HG03442 (cell line): ENCODE data around the gene CHST11.

Experiments
- ATAC-seq: cut with Tn5 transposase; IDR thresholded peaks from one replicate; pipeline ENCODE4 v1.9.1; 2021; ENCODE audit warnings: mild to moderate bottlenecking, moderate library complexity; ENCODE audit not compliant: unreplicated experiment

CHST11 gene

DNA sequence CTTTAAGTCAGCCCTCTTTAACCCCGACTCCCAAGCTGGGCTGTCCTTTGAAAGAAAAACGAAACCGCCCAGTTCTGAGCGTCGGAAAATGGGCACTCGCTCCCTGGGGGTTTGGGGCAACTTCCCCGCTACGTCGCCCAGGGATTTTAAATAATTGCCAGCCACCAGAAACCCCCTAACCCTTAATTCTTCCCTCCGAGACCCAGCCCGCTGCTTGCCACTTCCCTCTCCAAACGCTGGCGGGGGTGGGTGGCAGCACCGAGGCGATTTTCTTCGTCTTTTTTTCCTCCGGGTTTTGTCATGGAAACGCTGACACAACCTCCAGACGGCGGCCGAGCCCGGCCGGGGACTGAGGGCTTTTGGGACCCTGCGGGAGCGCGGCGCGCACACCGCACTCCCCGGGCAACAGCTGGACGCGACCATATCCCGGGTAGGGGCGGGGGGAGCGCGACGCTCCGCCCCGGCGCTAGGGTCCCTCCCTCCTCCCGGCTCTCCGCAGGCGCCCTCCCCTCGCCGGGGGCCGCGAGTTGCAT is at the start of gene CHST11:
TSS of gene CHST11 (plus strand) at position 532 of the 533 bp plus-strand sequence.
- peak; percentile 73 for ATAC-seq

DNA sequence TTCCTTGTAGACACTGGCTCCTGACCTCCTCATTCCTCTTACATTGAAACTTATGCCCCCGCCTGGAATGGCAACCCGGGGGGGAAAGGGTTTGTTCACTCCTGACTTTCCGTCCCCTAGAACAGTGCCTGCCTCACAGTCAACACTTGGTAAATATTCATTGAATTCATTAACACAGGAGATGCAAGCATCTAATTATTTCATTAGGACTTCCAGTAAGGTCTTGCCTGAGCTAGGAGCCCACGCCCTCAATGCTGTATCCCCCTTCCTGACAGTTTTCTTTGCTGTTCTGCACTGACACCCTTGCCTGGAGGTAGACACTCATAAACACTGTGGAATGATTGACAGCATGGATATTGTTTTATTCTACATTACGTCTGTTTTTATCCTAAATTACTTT is 49.3 kb upstream of the CHST11 start:
- no peak for ATAC-seq

DNA sequence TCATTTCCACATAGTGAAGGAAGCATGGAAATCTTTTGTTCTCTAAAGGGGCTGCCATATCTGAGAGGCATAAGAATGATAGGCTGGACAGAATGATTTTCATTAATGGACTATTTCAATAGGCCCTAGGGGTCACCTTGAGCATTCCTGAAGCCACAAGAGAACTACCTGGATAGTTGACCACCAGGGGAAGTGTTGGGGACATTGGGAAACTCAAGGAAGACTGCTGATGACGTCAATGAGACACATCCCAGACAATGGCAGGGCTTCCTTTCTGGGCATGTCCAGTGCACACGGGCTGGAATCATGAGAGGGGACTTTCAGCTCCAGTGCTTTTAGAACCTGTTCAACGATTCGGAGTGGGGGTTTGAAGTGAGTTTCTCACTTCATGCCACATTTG is 48.8 kb upstream of the CHST11 start:
- ATAC-seq, result no peak

DNA sequence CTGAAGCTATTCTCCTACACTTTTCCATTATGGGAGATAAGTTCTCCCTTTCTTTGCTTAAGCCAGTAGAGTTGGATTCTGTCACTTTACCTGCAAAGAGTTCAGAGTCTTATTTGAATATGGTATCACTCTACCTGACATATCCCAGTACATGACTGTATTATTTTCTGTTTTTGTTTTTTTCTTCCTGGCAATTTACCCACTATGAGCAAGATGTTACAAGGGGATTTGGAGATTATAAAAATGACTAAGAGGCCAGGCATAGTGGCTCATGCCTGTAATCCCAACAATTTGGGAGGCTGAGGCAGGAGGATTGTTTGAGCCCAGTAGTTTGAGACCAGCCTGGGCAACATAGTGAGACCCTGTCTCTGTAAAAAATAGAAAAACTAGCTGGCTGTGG is 46.4 kb upstream of the CHST11 start:
- ATAC-seq, result no peak

DNA sequence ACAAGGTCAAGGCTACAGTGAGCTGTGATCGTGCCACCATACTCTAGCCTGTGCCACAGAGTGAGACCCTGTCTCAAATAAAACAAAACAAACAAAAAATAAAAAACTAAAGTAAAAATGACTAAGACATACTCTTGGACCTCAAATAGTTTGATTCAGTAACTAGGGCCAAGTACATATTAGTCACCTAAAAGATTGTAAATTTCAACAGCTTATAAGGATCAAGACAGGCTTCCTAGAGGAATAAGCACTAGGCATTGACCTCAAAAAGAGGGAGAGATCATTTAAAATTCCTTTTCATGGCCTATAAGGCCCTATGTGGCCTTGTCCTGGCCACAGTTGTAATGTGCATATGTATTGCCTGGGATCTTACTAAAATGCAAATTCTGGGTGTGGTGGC is 46.0 kb upstream of the CHST11 start:
- no peak for ATAC-seq

DNA sequence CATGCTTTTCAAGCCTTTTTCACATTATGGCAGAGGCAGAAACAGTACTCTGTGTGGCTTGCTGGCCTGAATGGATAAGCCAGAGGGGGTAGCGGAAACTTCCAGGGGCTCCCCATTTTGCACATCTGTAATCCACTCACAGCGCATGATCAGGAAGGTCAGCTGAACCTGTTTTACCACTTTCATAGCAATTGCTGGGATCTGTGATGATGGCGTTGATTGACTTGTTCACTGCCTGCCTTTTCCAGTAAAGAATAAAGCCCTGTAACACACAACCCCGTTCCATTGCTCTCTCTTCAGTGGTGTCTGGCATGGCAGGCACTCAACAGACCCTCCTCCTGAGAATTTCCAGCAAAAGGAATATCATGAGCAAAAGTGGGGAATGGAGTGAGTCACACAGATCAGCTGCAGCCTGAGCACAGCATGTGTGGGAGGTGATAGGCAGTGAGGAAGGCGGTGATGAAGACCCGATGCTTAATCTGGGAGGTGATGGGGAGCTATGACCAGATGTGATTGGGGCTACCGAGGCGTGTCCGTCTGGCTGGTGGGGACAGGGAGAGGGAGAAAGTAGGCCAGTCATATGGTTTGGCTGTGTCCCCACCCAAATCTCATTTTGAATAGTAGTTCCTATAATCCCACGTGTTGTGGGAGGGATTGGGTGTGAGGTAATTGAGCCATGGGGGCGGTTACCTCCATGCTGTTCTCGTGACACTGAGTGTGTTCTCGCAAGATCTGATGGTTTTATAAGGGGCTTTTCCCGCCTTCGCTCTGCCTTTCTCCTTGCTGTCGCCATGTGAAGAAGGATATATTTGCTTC is 44.7 kb upstream of the CHST11 start:
- no peak for ATAC-seq

DNA sequence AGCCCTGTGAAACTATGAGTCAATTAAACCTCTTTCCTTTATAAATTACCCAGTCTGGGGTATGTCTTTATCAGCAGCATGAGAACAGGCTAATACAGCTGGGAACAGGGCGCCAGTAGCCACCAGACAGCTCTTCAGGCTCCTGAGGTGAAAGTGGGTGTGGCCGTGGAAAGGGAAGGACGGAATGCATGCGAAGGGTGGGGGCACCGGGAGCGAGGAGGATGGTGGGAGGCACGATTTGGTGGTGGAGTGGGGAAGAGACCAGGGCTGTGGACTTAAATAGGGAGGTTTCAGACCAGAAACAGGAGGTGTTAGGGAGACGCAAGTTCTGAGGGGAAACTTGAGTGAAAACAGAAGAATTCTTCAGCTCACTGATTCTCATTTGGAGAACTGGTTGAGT is 44.1 kb upstream of the CHST11 start:
- no peak for ATAC-seq

DNA sequence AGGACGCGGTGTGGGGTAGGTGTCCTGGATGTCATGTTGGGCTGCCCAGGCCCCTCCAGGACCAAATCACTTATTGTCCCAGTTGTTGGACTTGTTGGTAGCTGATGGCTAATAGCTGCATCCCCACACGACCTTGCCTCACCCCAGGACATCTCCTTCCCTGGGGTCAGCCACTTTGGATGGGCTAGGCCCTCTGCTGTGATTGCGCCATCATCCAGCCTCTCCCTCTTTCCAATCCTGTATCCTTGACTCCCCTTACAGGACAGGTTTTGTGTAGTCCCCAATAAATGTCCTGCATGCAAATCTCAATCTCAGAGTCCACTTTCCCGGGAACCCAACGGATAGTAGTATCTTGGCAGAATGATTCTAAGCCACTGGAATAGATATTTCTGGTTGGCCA is 43.4 kb upstream of the CHST11 start:
- no peak for ATAC-seq

DNA sequence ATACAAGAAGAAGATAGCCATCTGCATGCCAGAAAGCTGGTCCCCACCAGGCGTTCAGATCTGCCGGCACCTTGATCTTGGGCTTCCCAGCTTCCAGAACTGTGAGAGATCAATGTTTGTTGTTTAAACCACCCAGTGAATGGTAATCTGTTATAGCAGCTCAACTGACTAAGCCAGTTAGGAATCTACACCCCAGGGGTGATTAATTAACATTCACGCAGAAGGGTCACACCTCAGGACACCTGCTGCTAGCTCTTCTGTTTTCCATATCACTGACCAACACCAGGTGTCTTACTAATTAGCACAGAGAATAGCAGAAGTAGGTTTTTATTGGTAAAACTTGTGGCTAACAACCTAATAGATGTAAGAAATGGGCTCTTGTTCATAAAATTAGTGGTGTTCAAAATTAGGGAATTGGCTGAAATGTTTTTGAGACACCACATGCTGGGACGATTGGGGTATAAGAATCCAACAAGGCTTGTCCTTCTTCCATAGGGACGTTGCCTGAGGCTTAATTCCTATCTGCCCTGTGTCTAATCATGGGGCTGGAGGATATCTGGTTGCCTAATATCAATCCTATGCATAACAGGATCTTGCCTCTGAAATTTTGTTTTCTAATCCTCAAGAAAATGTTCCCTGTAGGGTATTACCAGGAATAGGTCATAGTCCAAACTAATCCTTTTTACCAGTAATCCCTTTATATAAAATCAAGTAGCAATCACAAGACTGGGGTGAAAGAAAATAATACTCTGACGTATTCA is 42.0 kb upstream of the CHST11 start:
- ATAC-seq, result no peak

DNA sequence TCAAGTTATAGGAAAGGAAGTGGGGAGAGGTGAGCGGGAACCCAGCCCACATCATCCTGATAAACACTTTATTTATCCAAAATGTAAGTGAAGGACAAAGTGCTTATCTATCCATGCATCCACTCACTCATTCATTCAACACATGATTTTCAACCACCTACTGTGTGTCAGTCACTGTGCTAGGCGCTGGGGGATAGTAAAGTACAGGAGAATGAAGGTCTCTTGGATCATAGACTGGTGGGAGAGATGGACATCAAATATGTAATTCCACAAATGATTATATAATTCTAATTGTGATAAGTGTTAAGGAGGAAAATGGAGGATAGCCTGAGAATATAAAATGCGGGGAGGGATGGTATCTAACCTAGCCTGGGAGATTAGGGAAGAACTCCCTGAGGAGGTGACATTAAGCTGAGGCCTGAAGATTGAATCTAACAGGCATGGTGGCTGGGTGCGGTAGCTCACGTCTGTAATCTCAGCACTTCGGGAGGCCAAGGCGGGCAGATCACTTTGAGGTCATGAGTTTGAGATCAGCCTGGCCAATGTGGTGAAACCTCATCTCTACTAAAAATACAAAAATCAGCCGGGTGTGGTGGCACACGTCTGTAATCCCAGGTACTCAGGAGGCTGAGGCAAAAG is 41.3 kb upstream of the CHST11 start:
- ATAC-seq, result no peak

DNA sequence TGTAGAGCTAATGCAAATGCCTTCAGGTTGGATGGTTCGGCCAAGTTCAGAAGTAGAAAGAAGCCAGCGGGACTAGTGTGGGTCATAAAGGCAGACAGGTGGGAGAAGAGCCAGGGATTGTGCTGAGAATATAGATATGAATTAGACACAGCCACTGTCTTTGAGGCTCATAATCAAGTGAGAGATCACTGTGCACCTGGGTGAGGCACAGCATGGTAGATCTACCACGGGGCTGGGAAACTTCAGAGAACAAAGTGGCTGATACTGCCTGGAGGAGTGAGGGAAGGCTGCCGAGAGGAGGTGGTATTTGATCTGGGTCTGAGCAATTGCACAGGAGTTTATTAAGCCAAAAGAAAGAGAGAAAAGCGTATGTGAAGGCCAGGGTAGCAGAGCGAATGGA is 40.6 kb upstream of the CHST11 start:
- ATAC-seq, result no peak

DNA sequence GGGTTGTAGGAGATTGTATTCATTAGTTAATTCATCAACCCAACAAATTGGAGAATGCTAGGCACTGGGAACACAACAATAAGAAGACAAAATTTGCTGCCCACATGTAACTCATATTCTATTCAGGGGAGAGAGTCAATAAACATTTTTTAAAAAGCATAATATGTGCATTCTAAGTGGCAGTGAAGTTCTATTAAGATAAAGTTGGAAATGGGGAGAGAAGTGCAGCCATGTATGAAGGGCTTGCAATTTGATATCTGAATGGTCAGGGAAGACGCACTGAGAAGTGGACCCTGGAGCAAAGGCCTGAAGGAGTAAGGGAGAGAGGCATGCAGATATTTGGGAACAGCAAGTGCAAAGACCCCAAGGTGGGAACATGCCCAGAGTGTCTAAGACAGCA is 40.2 kb upstream of the CHST11 start:
- ATAC-seq, result no peak

DNA sequence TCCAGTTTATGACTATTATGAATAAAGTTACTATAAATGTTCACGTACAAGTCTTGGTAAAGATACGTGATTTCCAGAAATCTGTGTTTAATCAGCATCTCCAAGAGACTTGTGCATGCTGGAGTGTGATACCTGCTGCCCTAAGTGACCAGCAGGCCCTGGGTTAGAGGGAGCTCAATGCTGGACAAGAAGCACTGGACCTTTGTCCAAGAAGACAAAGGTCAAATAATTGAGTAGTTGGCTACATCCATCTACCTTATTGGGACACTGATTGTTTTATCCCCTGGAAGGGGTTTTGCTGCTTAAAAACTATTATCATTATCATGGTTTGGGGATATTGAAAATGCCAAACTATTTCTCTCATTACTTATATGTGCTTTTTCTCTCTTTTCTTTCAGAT is 37.0 kb upstream of the CHST11 start:
- no peak for ATAC-seq

DNA sequence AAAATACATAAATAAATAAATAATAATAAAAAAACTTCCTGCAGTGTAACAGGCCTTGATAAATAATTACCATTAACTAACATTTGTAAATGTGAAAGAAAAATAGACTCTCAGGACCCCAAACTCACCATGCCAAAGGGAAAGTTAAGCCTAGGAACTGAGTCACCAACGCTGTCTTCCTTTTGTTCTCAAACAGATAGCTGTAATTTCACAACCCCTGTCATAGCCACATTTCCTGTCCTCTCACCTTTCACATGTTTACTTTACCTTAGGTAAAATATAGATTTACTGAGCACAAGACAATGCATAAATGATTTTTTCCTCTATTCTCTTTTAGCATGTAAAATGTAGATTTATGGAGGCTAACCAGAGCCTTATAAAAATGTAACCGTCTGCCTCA is 35.9 kb upstream of the CHST11 start:
- no peak for ATAC-seq

DNA sequence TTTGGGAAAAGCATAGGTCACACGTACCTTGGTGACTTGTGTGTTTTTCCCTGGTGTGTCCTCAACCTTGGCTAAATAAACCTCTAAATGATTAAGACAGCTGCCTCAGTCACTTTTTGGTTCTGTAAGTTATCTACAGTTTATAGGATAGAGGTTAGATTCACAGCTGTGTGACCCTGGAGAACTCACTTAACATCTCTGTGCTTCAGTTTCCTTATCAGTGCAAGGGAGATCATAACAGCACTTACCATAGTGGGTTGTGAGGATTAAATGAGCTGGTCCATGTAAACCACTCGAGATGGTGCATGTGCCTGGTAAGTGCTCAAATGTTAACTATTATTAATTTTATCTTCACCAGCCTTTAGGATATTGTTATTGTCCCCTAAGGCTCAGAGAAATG is 35.4 kb upstream of the CHST11 start:
- no peak for ATAC-seq

DNA sequence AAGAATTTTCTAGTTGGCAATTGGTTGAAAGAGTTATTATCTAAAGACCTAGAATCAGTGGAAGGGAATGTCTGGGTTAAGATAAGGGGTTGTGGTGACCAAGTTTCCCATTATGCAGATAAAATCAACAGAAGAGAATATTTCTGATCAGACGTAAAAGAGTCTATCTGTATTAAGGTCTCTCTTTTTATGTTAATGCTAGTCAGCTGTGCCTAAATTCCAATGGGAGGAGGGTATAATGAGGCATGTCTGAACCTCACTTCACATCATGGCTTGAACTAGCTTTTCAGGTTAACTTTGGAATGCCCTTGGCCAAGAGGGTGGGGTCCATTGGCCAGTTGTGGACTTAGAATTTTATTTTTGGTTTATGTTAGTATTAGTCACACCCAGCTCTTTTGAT is 34.3 kb upstream of the CHST11 start:
- no peak for ATAC-seq

DNA sequence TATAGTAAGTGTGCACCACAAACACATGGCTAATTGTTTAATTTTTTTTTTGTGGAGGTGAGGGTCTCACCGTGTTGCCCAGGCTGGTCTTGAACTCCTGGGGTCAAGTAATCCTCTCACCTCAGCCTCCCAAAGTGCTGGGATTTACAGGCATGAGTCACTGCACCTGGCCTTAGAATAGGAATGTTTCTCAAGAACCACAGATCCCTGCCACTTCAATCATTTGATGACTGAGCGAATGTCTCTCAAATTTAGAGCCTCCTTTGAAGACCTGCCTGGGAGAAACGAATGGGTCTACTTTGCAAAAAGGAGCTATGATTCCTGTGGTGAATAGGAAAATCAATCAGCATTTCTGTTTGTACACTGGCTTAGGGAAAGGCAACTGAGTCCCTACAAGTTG is 33.5 kb upstream of the CHST11 start:
- ATAC-seq, result no peak

DNA sequence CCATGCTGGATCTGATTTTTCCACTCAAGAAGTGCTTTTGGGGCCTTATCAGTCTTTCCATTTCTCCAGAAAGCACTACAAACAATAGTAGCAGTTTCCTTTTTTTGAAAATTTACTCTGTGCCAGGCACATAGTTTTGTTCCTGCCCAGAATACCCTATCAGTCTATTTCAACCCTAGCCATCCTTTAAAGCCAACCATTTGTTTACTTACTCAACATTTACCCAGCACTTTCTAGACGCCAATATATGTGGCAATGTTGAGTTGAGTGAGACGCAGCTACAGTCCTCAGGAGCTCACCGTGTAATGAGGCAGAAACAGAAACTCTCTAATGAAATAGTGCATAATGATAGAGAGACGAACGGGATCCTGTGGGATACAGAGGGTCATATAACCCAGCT is 32.9 kb upstream of the CHST11 start:
- no peak for ATAC-seq

DNA sequence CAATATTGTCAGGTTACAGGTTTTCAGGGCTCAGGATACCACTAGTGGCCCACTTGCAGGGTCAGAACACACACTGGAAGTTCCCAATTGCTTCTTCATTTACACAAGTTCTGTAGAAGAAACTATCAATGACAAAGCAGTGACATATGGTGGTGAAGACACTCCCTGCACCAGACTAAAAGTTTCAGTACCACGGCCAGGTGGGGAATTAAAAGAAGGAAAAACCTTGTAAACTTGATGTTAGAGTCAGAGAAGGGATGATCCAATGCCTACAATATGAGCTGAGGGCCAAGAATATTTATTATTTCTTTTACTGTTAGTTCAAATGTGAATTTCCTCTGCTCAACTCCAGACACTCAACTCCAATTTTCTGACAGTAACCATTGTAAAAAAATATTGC is 31.8 kb upstream of the CHST11 start:
- ATAC-seq, result no peak

DNA sequence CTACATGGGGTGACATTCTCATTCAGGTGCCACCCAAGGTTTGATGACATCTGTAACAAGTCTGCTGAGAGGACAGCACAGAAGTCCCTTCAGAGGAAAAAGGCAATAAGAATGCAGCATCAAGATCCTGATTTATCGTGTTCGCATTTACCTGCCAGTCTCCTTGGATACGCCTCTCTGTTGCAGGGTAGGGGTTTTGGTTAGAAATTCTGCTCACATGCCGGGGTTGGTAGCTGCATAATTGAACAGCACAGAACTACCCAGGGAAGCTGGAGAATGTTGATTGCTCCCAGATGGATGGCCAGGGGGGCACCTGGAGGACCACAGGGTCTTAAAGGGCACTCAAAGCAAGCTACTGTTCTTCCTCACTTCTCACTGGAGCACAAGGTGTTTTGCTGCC is 31.1 kb upstream of the CHST11 start:
- ATAC-seq, result no peak

DNA sequence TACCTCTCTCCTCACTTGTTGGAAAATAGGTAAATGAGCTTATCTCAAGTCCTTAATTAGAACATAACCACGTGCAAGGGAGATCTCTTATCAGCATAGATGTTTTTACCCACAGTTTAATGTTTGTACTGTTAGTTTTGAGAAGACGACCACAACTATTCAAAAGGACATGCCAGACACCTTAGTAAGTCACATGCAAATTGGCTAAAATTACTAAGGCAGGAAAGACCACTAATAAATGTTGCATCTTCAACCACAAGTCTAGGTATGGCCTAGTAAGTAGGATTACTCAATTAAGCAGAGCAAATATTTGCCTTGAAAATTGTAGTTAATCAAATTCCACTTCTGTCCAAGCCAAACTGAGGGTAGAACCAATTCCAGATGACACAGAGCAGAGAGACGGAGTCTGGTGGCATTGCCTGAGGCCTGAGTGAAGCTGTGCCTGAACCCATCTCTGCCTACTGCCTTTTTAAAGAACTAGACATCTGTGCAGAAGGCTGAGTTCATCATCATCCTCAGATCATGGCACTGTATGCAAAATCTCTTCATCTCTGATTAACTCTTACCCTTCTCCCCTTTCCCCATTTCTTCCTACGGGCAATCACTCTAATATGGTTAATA is 29.7 kb upstream of the CHST11 start:
- ATAC-seq, result no peak
